ENCODE measurements around the gene KLC1. TPM values are rescaled to one million over a fixed set of nuclear protein-coding genes. Genes with fewer than 3 reads are reported as not detected.

The KLC1 gene
- total RNA-seq, 1 experiment from 2014 or later, result 306 TPM

DNA sequence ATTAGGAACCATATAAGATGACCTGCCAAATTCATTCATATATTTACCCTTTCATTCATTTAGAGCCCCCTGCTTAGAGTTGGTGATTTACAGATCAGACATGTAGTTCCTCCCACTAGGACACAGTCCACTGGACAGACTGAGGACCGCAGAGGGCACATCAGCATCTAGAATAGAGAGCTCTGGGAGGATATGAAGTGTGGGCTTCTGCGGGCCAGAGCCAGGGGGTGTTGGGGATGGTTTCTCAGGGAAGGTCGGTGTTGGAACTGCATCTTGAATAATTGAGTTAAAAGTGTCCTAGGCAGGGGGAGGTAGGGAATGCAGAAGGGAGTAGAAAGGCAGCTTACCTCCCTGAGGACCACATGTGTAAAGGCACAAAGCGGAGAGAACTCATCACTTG, 42.9 kb downstream of the KLC1 start:
- H4K20me1 ChIP-seq (ENCODE audit: low read length), result no peaks in the 10 kb centered on the region
- H3K9ac ChIP-seq (ENCODE audit: low read length), result no peak overlapping the region
- H3K36me3 ChIP-seq (ENCODE audit: low read depth, low read length), result peaks cover 77% of the 10 kb centered on the region
- H3K79me2 ChIP-seq (ENCODE audit: low read length), result peaks cover 12% of the 10 kb centered on the region; the same call in 1 of the 2 replicates
- TF ChIP-seq EZH2phosphoT487 (IDR thresholded peaks at IDR 0.05; ENCODE audit: borderline replicate concordance, low read length) (no peak), EZH2 (IDR thresholded peaks at IDR 0.05; ENCODE audit: low read length, unreplicated experiment) (no peak)
- TF ChIP-seq, protein P1, sequence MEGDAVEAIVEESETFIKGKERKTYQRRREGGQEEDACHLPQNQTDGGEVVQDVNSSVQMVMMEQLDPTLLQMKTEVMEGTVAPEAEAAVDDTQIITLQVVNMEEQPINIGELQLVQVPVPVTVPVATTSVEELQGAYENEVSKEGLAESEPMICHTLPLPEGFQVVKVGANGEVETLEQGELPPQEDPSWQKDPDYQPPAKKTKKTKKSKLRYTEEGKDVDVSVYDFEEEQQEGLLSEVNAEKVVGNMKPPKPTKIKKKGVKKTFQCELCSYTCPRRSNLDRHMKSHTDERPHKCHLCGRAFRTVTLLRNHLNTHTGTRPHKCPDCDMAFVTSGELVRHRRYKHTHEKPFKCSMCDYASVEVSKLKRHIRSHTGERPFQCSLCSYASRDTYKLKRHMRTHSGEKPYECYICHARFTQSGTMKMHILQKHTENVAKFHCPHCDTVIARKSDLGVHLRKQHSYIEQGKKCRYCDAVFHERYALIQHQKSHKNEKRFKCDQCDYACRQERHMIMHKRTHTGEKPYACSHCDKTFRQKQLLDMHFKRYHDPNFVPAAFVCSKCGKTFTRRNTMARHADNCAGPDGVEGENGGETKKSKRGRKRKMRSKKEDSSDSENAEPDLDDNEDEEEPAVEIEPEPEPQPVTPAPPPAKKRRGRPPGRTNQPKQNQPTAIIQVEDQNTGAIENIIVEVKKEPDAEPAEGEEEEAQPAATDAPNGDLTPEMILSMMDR (conservative IDR thresholded peaks at IDR 0.05; ENCODE audit: low read depth, low read length), result no peak
- H3K4me2 ChIP-seq (ENCODE audit: low read length), result no peak overlapping the region
- intact Hi-C loops (cut with micrococcal nuclease), result no loop called here
- no peak overlapping the region for H2AFZ ChIP-seq (ENCODE audit: low read length)
- no peak overlapping the region for H3K4me3 ChIP-seq (ENCODE audit: low read length)
- CTCF ChIA-PET, result no interaction called here
- H3K9me3 ChIP-seq (ENCODE audit: low read length), result no peaks in the 10 kb centered on the region
- no TSS peak for BruUV-seq (replicated peaks)
- no peak overlapping the region for H3K27ac ChIP-seq (ENCODE audit: low read length)
- DNase-seq (no peak), ATAC-seq (no peak)
- no peaks in the 10 kb centered on the region for H3K27me3 ChIP-seq (ENCODE audit: low read length)
- H3K4me1 ChIP-seq (ENCODE audit: insufficient read depth, low read length), result peaks cover 3% of the 10 kb centered on the region; the same call in 1 of the 2 replicates
- peaks cover 7% of the 10 kb centered on the region for H3F3A ChIP-seq (ENCODE audit: low read length, unreplicated experiment)
- no peaks in the 10 kb centered on the region for H3K9me2 ChIP-seq (replicated peaks; ENCODE audit: low read length)
- POLR2A ChIA-PET (ENCODE audit: unreplicated experiment), result no interaction called here

DNA sequence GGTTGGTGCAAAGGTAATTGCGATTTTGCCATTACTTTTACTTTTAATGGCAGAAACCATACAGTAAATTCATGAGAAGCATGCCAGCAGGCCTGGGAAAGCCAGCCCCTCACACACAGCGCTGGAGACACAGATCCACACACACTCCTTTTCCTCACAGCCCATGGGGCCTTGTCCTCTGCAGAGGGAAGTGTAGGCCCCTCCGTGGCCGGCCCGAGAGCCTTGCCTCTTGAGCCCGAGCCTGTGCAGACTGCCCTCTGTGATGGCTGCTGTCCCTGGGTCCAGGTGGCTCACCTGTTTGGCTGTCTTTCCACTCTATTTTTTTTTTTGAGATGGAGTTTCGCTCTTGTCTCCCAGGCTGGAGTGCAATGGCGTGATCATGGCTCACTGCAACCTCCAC, 46.9 kb downstream of the KLC1 start:
- H3K27ac ChIP-seq (ENCODE audit: low read length), result no peak overlapping the region
- no peak overlapping the region for H3K4me3 ChIP-seq (ENCODE audit: low read length)
- ChIA-PET CTCF (no interaction called here), POLR2A (ENCODE audit: unreplicated experiment) (no interaction called here)
- H3K4me2 ChIP-seq (ENCODE audit: low read length), result no peak overlapping the region
- H3K9me3 ChIP-seq (ENCODE audit: low read length), result no peaks in the 10 kb centered on the region
- H3K9ac ChIP-seq (ENCODE audit: low read length), result no peak overlapping the region
- intact Hi-C loops (cut with micrococcal nuclease), result loop anchor here (5.0 kb wide), 1 partner anchor 104 kb away; no protein-coding TSS in a partner anchor
- no peaks in the 10 kb centered on the region for H3K27me3 ChIP-seq (ENCODE audit: low read length)
- TF ChIP-seq EZH2phosphoT487 (IDR thresholded peaks at IDR 0.05; ENCODE audit: borderline replicate concordance, low read length) (no peak), EZH2 (IDR thresholded peaks at IDR 0.05; ENCODE audit: low read length, unreplicated experiment) (no peak)
- TF ChIP-seq, protein P1 (conservative IDR thresholded peaks at IDR 0.05; ENCODE audit: low read depth, low read length), result no peak
- peaks cover 80% of the 10 kb centered on the region for H3K36me3 ChIP-seq (ENCODE audit: low read depth, low read length)
- no peaks in the 10 kb centered on the region; the same call in 1 of the 2 replicates for H3K79me2 ChIP-seq (ENCODE audit: low read length)
- no peak for DNase-seq
- H3F3A ChIP-seq (ENCODE audit: low read length, unreplicated experiment), result no peaks in the 10 kb centered on the region
- H2AFZ ChIP-seq (ENCODE audit: low read length), result no peak overlapping the region
- H3K9me2 ChIP-seq (replicated peaks; ENCODE audit: low read length), result no peaks in the 10 kb centered on the region
- ATAC-seq, result no peak
- peaks cover 5% of the 10 kb centered on the region; the same call in 1 of the 2 replicates for H3K4me1 ChIP-seq (ENCODE audit: insufficient read depth, low read length)
- no peaks in the 10 kb centered on the region for H4K20me1 ChIP-seq (ENCODE audit: low read length)
- BruUV-seq (replicated peaks), result no TSS peak

DNA sequence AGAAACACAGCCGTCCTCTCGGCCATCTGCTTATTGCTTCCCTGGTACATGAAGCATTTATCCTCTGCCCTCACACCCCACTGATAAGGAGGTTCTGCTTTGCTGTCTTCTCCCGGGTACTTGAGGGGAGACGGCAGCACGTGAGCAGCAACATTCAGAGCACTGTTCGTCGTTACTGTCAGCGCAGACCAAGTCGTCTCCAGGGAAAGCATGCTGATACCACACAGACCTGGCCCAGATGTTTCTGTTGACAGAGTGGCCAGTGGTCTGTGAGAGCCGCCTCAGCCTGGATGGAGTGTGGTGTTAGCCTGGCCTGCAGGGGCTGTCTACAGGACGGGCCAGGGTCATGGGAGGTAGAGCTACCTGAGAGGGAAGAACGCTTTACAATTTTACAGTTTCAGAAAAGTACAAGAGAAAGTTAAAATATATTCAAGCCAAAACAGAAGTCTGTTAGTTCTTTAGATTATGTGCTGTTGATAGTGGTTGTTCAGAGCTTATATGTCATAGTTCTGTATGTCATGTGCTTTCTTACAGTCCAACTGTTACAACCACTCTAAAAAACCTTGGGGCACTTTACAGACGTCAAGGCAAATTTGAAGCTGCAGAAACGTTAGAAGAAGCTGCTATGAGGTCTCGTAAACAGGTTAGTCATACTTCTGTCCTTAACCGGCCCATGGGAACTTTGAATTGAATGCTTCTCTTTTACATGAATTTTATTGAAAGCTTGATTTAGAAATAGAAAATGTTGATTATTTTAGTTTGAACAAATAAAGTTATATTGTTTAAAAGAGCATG, 48.1 kb downstream of the KLC1 start:
- ATAC-seq (peak; percentile 87), DNase-seq (peak; percentile 51)
- Histone ChIP-seq H3F3A (ENCODE audit: low read length, unreplicated experiment) (no peaks in the 10 kb centered on the region), H3K4me2 (ENCODE audit: low read length) (no peak overlapping the region), H3K79me2 (ENCODE audit: low read length) (no peaks in the 10 kb centered on the region; the same call in 1 of the 2 replicates), H3K27me3 (ENCODE audit: low read length) (no peaks in the 10 kb centered on the region), H3K4me1 (ENCODE audit: insufficient read depth, low read length) (peaks cover 5% of the 10 kb centered on the region; the same call in 1 of the 2 replicates), H3K9me3 (ENCODE audit: low read length) (no peaks in the 10 kb centered on the region), H3K4me3 (ENCODE audit: low read length) (no peak overlapping the region), H3K36me3 (ENCODE audit: low read depth, low read length) (peaks cover 76% of the 10 kb centered on the region), H2AFZ (ENCODE audit: low read length) (no peak overlapping the region), H3K27ac (ENCODE audit: low read length) (peak overlapping the region; percentile 66), H3K9ac (ENCODE audit: low read length) (peak overlapping the region; percentile 16), H4K20me1 (ENCODE audit: low read length) (no peaks in the 10 kb centered on the region), H3K9me2 (replicated peaks; ENCODE audit: low read length) (no peaks in the 10 kb centered on the region)
- TF ChIP-seq, protein P1 (conservative IDR thresholded peaks at IDR 0.05; ENCODE audit: low read depth, low read length), result no peak
- TF ChIP-seq EZH2 (IDR thresholded peaks at IDR 0.05; ENCODE audit: low read length, unreplicated experiment) (no peak), EZH2phosphoT487 (IDR thresholded peaks at IDR 0.05; ENCODE audit: borderline replicate concordance, low read length) (no peak)
- BruUV-seq (replicated peaks), result no TSS peak
- intact Hi-C loops (cut with micrococcal nuclease), result loop anchor here (5.0 kb wide), 1 partner anchor 105 kb away; no protein-coding TSS in a partner anchor
- CTCF ChIA-PET, result no interaction called here
- POLR2A ChIA-PET (ENCODE audit: unreplicated experiment), result interaction anchor here (0.6 kb wide), 1 partner anchor 27 kb away, joined by 5 read pairs; no protein-coding TSS in a partner anchor

All from PC-3 (cell line).